Vagina (tissue), 2 donors: ENCODE measurements around the gene CCNY. TPM values are rescaled to one million over a fixed set of nuclear protein-coding genes. Genes with fewer than 3 reads are reported as not detected.
A peak's percentile ranks its signal among the peaks of the same experiment; 100 is the strongest.

Experiments
- DNase-seq, 2 donors: peaks; one replicate each; pipeline ENCODE4 v3.0.0-alpha.2; 2017; ENCODE audit errors: extremely low spot score in 2 of 2
- H3K27ac ChIP-seq: fragments of 200-600 bp; sonication (generic); one replicate; pipeline ENCODE4 v1.5.1; 2019
- H3K27me3 ChIP-seq: fragments of 200-600 bp; sonication (generic); one replicate; pipeline ENCODE4 v1.5.1; 2019
- H3K36me3 ChIP-seq, 2 donors: fragments of 200-600 bp; sonication (generic); one replicate each; pipeline ENCODE4 v1.5.1; 2017 to 2019
- H3K4me1 ChIP-seq: fragments of 200-600 bp; sonication (generic); one replicate; pipeline ENCODE4 v1.5.1; 2019
- H3K4me3 ChIP-seq, 2 donors: fragments of 200-600 bp; sonication (generic); 1 replicate in 1 of 2; 2 replicates in 1 of 2; pipeline ENCODE4 v1.5.1; 2016 to 2019
- H3K9me3 ChIP-seq: fragments of 200-600 bp; sonication (generic); one replicate; pipeline ENCODE4 v1.5.1; 2019
- POLR2A ChIP-seq, 2 donors: fragments of 450-650 bp; IDR thresholded peaks; one replicate each; pipeline ENCODE4 v1.6.1; 2017; ENCODE audit warnings: antibody characterized with exemption in 2 of 2, mild to moderate bottlenecking in 2 of 2, moderate library complexity in 2 of 2
- POLR2AphosphoS5 ChIP-seq, 2 donors: sonication (generic); formaldehyde crosslinking; IDR thresholded peaks; one replicate each; pipeline ENCODE4 v1.9.0; 2017; ENCODE audit warnings: antibody characterized with exemption in 2 of 2, mild to moderate bottlenecking in 2 of 2, low read depth in 1 of 2; ENCODE audit not compliant: insufficient read depth in 1 of 2
- intact Hi-C: fragments of 100-400 bp; cut with DNase I; formaldehyde crosslinking; loops from one replicate; pipeline ENCODE4 v1.15.1; 2023
- total RNA-seq: library from RNA; depleted of rRNA; stranded (reverse); fragments of >200 nt; gene quantifications from one replicate; pipeline ENCODE4 v1.2.3, GENCODE V29; 2016
- TF ChIP-seq, protein P1 (sequence below), 3 experiments: fragments of 450-650 bp in 2 of 3; fragments of 200-600 bp in 1 of 3; sonication (generic) in 1 of 3; IDR thresholded peaks; one replicate each; pipeline ENCODE4 v1.5.1; 2017 to 2019; ENCODE audit warnings: antibody characterized with exemption in 3 of 3, mild to moderate bottlenecking in 2 of 3, moderate library complexity in 2 of 3

The CCNY gene
- total RNA-seq, 1 donor from 2014 or later: 28.5 TPM

DNA sequence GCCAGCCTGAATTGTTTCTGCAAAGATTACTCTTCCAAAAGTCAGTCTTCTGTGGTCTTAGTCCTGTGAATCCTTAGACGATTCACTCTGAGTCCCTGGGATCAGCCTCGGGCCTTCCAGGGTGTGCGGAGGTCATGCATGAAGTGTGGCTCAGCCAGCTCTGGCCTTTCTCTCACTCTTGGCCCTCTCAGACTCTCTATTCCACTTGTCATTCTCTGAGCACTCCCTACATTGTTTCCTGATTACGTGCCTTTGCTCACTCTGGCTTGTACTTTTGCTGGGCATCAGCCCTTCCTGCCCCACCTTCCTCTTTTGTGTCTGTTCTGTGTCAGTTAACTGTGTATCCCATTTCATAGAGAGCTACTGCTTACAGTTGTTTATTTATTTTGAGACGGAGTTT is 36.0 kb downstream of the CCNY start:
- intact Hi-C loops: no loop called here
- Histone ChIP-seq H3K36me3 (no peaks in the 10 kb centered on the region), H3K4me3 (no peak overlapping the region), H3K27ac (peak overlapping the region; percentile 43), H3K4me1 (peaks cover 70% of the 10 kb centered on the region), H3K27me3 (no peaks in the 10 kb centered on the region), H3K9me3 (no peaks in the 10 kb centered on the region)
- no peak for DNase-seq
- TF ChIP-seq POLR2A (IDR thresholded peaks at IDR 0.05) (no peak), POLR2AphosphoS5 (IDR thresholded peaks at IDR 0.05; ENCODE audit: insufficient read depth in 1 of 2, low read depth in 1 of 2) (peak in 1 of 2 donors; percentile 70)

DNA sequence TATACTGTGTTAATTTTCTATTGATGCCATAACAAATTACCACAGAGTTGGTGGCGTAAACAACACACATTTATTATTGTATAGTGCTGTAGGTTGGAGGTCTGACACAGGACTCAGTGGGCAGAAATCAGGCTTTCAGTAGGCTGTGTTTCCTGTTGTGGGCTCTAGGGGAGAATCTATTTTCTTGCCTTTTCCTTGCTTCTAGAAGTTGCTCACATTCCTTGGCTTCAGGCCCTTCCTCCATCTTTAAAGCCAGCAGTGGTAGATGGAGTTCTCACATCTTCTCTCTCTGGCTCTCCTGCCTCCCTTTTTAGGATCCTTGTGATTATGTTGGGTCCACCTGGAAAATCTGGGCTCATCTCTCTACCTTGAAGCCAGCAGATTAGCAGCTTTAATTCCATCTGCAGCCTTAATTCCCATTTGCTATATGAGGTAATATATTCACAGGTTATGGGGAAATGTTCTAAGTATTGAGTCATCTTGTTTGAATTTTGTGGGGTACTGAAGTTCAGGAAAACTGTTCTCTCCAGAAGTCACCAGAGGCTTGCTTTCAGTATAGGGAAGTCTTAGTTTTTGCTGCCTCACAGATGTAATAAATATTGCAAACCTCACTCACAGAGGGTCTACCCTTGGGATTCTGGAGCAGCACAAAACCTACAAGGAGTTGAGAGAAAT is 38.9 kb downstream of the CCNY start:
- DNase-seq: no peak
- Histone ChIP-seq H3K27me3 (no peaks in the 10 kb centered on the region), H3K36me3 (no peaks in the 10 kb centered on the region), H3K9me3 (no peaks in the 10 kb centered on the region), H3K27ac (no peak overlapping the region), H3K4me3 (no peak overlapping the region), H3K4me1 (peaks cover 63% of the 10 kb centered on the region)
- TF ChIP-seq, protein P1, sequence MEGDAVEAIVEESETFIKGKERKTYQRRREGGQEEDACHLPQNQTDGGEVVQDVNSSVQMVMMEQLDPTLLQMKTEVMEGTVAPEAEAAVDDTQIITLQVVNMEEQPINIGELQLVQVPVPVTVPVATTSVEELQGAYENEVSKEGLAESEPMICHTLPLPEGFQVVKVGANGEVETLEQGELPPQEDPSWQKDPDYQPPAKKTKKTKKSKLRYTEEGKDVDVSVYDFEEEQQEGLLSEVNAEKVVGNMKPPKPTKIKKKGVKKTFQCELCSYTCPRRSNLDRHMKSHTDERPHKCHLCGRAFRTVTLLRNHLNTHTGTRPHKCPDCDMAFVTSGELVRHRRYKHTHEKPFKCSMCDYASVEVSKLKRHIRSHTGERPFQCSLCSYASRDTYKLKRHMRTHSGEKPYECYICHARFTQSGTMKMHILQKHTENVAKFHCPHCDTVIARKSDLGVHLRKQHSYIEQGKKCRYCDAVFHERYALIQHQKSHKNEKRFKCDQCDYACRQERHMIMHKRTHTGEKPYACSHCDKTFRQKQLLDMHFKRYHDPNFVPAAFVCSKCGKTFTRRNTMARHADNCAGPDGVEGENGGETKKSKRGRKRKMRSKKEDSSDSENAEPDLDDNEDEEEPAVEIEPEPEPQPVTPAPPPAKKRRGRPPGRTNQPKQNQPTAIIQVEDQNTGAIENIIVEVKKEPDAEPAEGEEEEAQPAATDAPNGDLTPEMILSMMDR (IDR thresholded peaks at IDR 0.05): no peak
- TF ChIP-seq POLR2A (IDR thresholded peaks at IDR 0.05) (no peak), POLR2AphosphoS5 (IDR thresholded peaks at IDR 0.05; ENCODE audit: insufficient read depth in 1 of 2, low read depth in 1 of 2) (no peak)
- intact Hi-C loops: no loop called here

DNA sequence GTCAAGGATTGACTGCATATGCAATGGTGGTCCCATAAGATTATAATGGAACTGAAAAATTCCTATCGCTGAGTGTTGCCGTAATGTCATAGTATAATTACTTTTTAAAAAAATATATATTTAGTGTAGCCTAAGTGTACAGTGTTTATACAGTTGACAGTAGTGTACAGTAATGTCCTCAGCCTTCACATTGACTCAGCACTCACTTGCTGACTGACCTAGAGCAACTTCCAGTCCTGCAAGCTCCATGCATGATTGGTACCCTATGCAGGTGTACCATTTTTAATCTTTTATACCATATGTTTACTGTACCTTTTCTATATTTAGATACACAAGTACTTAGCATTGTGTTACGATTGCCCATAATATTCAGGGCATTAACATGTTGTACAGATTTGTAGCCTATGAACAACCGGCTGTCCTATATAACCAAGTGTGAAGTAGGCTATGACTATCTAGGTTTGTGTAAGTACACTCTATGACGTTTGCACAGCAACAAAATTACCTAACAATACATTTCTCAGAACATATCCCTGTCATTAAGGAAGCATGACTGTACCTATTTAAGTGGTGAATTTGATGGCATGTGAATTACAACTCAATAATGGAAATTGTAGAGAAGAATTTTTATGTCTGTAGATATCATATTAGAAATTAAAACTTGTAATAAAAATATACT is 40.9 kb downstream of the CCNY start:
- H3K9me3 ChIP-seq: no peaks in the 10 kb centered on the region
- peaks cover 58% of the 10 kb centered on the region for H3K4me1 ChIP-seq
- no peaks in the 10 kb centered on the region for H3K36me3 ChIP-seq
- intact Hi-C loops: no loop called here
- no peak for DNase-seq
- H3K27ac ChIP-seq: no peak overlapping the region
- no peak overlapping the region for H3K4me3 ChIP-seq
- no peaks in the 10 kb centered on the region for H3K27me3 ChIP-seq
- TF ChIP-seq POLR2A (IDR thresholded peaks at IDR 0.05) (no peak), POLR2AphosphoS5 (IDR thresholded peaks at IDR 0.05; ENCODE audit: insufficient read depth in 1 of 2, low read depth in 1 of 2) (no peak)
- TF ChIP-seq, protein P1 (IDR thresholded peaks at IDR 0.05): no peak

DNA sequence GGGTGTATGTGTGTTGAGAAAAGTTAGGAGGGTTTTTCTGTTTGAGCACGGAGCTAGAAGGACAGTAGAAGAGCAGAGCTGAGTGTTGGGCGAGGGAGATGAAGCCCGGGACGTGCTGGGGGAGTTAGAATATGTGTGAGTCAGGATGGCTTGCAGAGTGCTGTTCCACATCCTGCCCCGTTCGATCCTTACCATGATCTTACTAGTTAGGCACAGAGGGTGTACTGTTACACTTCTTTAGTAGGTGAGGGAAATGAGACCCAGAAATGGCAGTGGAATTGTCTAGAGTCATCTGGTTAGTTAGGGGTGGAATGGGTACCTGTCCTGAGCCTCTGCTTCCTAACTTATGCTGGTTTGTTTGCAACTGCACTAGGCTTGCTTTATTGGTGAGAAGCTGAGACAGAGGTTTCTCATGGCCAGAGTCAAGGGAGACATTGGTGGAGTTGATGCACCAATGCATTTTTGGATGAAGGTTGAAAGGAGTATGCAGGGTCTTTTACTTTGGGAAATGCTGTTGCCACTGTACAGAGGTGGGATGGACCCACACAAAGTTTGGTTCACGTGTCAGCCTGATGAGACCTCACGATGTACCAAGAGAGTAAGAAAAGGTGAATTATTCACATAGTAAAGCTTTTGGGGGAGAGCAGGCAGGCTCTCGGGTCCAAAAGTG is 42.4 kb downstream of the CCNY start:
- no peaks in the 10 kb centered on the region for H3K36me3 ChIP-seq
- peaks cover 48% of the 10 kb centered on the region for H3K4me1 ChIP-seq
- TF ChIP-seq POLR2AphosphoS5 (IDR thresholded peaks at IDR 0.05; ENCODE audit: insufficient read depth in 1 of 2, low read depth in 1 of 2): no peak
- no peak for TF ChIP-seq POLR2A (IDR thresholded peaks at IDR 0.05)
- TF ChIP-seq, protein P1 (IDR thresholded peaks at IDR 0.05): no peak
- no peaks in the 10 kb centered on the region for H3K9me3 ChIP-seq
- H3K4me3 ChIP-seq: no peak overlapping the region
- H3K27ac ChIP-seq: peak overlapping the region; percentile 58
- no peak for DNase-seq
- no peaks in the 10 kb centered on the region for H3K27me3 ChIP-seq
- intact Hi-C loops: no loop called here

DNA sequence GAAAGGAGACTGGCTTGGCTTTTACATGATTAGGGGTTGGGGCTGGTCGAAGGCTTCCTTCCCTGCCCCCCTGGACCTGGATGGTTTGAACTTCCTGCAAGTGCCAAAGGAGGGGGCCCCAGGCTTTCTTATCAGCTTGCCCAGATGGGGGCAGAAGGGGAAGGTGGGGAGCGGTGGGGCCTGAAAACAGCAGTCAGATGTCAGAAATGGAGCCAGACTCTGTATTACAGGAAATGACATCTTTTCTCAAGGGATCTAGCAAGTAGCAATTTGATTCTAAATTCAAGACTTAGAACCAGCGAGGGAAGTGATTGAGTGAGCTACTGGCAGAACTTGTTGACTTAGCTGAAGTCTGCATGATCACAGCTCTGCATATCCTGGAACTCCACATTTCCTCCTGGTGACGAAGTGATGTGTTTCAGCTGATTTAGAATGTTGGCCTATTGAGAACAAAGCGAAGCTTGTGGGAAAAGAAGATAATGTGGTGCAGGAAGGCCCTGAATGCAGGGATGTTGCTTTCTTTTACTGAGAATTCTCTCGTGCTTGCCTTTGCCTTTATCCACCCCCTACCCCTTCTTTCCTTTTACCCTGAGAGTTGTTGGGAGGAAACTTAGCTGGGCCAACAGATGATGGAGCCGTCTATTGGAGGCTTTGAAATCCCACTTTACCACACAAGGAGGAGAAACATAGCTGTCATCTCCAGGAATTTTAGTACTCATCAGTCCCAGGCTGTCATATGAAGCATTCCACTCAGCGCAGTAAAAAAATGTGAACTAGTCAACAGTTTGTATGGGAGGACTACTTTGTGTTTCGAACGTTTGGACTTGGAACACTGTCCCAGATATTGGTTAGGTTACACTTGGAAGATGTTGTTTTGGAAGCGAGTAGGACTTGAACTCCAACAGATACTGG is 43.2 kb downstream of the CCNY start:
- Histone ChIP-seq H3K9me3 (no peaks in the 10 kb centered on the region), H3K27me3 (no peaks in the 10 kb centered on the region), H3K27ac (peak overlapping the region; percentile 58), H3K36me3 (no peaks in the 10 kb centered on the region), H3K4me3 (no peak overlapping the region), H3K4me1 (peaks cover 46% of the 10 kb centered on the region)
- TF ChIP-seq, protein P1 (IDR thresholded peaks at IDR 0.05): no peak
- TF ChIP-seq POLR2AphosphoS5 (IDR thresholded peaks at IDR 0.05; ENCODE audit: insufficient read depth in 1 of 2, low read depth in 1 of 2): peak in 1 of 2 donors; percentile 81
- no peak for TF ChIP-seq POLR2A (IDR thresholded peaks at IDR 0.05)
- DNase-seq: no peak
- intact Hi-C loops: no loop called here
